Stimulated activated CD8-positive, alpha-beta memory T cell treated with anti-CD3 and anti-CD28 coated beads, Interleukin-4, amount 100 ng/mL, for 48 hours (primary cell): ENCODE measurements around the gene PNKD.
A peak's percentile ranks its signal among the peaks of the same experiment; 100 is the strongest.

Experiments used
- DNase-seq: peaks from one replicate; pipeline ENCODE4 v3.0.0-alpha.2; 2020

The PNKD gene

DNA sequence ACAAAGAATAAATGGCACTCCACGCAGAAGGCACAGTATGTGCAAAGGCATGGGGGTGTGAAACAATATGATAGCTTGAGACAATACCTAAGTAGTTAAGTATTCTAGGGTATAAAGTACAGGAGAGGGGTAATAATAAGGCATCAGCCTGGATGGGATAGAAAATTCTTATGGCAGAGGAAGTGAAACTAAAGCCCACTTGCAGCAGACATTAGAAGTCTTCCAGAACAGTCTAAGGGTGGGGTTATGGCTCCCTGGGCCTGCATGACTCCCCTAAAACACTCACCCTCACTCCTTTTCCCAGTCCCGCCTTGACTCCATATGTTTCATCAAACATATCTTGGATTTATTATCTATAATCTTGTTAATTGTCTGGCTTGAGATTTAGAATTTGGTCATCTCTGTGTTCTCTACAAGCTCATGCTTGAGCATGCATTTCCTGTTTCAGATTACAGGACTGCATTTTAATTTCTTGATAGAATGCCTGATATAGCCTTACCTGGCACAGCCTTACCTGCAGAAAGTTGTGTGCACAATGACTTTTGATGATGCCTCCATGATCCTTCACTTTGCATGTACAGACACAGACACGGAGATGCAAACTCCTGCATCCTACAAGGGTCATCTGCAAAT is 50.5 kb downstream of the PNKD start:
- no peak for DNase-seq

DNA sequence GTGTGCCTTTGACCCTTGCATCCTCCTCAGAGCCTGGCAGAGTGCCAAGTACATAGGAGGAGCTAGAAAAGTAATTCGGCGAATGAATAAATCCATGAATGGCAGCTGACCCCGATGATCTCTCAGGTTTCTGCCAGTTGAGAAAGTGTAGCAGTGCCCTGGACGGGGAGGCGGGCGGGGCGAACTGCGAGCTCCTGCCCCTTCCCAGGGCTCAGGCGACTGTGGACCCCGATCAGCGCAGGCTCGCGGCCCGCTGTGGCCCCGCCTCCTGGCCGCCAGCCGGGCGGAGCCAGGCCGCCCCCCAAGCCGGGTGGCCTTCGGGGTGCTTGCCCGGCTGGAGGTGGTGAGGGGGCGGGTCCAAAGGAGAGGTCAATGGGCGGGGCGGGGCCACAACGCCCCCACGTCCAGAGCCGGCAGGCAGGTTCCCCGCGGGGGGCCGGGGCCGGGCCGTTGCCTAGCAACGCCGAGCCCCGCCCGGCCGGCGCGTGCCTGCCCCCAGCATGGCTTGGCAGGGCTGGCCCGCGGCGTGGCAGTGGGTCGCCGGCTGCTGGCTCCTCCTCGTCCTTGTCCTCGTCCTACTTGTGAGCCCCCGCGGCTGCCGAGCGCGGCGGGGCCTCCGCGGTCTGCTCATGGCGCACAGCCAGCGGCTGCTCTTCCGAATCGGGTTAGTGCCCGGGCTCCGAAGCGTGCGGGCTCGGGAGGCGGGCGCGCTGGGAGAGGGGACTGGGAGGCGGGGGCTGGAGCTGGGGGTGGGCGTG is 52.6 kb downstream of the PNKD start:
- peak; percentile 59 for DNase-seq

DNA sequence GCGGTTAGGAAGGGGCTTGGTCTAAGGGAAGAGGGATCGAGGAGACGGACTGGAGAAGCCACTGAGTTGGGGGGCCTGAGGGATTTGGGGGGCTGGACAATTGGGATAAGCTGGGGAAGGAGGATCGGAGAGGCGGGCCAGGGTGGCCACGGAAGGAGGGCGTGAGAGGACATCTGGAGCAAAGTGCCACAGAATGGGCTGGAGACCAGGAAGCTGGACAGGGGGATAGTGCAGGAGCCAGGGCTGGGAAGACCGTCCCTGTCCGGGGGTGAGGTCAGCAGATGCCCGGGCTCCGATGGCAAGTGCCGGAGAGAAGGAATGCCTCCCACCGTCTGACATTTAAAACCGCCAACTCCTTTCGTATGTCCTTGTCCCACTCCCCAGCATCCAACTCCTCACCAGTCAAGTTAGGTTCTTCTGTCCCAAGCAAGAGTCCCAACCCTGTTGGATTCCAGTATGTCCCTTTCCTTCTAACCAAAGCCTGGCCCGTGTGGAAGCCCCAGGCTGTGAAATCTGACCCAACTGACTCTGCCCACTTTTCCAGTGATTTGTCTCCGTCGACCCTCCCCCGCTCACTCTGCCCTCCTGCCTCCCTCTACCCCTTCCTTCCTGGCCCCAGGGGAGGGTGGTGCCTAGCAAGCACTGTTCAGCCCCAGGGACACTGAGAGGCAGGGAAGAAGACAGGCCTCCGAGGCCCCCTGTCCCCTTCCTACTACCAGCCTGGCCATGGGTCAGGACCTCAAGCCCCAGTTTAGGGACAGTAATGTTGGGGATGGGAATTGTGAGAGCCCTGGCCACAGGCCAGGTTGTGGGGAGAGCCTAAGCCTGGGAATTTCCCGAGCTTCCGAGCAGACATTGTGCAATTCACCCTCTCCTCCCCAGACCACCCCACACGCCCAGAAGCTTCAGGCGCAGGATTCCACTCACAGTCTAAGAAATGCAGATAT is 53.5 kb downstream of the PNKD start:
- no peak for DNase-seq

DNA sequence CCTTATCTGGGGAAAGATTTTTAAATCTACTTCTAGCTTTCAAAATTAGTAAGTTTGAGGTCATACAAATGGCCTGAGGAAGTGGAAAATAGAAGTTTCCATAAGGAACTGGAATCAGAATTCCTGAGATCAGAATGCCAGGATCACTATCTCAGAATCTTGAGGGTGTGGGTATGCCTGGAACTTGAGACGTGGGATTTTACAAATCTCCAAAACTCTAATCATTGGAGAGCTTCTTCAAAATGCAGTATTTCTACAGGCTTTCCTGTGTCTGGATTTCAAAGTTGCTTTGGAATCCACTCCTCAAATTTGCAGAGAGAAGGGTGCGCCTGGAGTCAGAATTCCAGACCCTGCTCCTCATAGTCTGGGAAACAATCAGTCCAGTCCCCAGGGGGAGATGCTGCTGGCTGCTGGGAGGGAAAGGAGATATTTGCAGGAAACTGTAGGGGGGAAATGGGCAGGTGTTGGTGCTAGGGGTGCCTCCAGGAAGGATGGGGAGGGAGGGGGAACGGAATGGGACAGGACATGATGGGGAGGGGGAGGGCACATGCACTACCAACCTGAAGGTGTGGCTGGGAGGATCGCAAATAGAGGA is 55.3 kb downstream of the PNKD start:
- DNase-seq: no peak

DNA sequence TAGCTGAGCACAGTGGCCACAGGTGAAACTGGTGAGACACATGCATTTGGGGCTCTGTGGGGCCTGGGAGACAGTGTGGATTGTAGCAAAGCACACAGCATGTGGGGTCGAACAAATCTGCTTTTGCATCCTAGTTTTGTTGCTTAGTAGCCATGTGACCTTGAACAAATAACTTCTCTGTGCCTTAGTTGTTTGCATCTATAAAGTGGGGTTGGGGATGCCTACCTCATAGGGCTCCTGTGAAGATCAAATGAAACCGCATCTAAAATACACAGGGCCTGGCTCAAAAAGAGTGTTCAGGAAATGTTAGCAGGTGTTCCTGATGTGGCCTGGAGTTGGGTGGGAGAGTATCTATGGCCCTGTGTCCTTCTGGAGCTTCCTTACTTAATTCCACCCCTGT is 56.0 kb downstream of the PNKD start:
- DNase-seq: no peak

DNA sequence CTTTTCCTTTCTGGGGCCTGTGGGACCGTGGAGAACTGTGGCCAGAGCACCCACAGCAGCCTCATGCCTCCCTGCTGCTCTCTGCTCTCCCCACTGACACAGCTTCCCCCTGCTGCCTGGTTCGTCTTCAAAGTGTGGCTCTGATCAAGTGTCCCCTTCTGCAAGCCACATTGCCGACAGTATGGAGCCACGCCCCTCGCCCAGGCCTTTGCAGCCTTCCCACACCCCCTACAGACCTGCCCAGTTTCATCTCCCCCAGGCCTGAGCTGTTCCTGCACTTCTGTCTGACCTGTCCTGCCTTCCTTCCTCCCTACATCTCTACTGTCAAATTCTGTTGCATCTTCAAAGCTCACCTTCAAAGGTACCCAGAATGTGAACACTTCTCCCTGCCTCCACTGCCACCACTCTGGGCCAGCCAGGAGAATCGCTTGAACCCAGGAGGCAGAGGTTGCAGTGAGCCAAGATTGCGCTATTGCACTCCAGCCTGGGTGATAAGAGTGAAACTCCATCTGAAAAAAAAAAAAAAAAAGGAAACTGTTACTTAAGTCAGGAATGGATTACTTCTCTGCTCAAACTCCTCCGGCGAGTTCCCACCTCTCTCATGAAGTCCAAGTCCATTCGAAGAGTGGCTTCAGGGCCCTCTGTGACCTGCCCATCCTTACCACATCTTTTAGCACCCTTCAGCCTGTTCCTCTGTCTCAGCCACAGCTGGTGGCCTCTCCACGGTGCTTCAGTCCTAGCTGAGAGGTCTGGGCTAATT is 57.3 kb downstream of the PNKD start:
- DNase-seq: no peak

DNA sequence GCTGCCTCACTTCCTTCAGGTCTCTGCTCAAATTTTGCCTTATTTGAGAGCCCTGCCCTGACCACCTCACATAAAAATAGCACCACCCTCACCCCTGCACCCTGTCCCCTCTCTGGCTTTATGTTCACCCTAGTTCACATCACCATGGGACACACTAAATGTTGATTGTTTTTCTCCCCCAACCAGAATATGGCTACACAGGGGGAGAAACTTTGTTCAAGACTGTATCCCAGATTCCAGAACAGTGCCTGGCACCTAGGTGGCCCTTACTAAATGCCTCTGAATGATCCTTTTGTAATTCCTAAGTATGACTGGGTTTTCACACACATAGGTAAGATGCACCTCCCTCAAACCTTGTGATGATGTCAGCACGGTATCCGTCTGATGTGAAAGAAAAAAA is 58.0 kb downstream of the PNKD start:
- DNase-seq: no peak

DNA sequence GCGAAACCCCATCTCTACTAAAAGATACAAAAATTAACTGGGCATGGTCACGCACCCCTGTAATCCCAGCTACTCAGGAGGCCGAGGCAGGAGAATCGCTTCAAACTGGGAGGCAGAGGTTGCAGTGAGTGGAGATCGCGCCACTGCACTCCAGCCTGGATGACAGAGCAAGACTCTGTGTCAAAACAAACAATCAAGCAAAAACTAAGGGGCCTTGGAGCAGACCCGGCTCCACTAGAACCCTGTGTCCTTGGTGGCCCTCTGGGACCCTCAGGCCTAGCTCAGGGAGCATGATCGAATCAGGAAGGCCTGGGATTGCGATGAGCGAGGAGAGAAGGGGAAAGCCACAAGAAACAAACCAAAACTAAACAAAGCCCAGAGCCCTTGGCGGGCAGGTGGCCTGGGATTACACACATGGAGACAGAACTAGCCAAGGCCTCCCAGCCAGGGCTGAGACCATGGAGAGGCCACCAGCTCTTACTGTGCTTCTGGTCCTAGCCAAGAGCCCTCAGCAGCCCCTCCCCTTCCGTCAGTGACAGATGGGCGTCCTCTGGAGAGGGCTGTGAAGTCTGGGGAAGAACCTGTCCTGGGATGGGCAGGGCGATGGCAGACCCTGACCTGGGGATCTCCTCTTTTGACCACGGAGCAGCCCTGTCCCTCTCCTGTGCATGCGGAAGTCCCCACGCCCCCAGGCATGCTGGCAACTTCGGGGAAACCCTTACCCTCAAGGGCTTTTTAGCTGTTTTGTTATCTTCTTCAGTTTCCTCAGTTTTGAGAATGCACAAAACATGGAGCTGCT is 58.9 kb downstream of the PNKD start:
- no peak for DNase-seq

DNA sequence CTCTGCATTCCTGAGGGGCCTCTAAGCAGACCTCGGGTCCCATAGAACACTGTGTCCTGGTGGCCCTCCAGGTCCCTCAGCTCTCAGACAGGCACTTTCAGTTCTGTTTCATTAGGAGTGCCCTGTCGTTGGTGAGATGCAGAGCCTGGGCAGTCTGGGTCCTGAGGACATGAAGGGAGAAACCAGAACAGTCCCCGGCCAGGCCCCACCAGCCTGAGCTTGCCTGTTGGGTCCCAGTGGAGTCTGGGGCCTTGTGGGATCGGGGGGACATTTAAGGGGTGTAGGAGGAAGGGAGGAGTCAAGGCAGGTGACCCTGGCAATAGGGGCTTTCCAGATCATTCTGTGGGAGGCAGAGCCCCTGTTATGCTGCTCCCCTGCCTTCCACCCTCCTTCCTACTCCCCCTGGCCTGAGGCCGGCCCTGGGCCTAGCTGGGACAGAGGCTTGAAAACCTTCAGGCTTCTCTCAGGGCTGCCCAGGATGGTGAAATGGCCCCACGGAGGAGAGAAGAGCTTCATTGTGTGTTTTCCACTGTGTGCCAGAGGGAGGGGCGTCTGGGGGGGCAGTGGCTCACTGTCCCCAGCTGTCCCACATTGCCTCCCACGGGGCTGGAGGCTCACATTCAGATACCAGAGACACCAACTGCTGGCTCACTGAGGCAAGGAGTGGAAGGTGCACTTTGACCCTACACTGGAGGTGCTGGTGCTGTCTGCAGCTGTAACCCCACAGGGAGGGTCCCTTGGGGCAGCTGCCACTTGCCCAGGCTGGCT is 59.7 kb downstream of the PNKD start:
- no peak for DNase-seq

DNA sequence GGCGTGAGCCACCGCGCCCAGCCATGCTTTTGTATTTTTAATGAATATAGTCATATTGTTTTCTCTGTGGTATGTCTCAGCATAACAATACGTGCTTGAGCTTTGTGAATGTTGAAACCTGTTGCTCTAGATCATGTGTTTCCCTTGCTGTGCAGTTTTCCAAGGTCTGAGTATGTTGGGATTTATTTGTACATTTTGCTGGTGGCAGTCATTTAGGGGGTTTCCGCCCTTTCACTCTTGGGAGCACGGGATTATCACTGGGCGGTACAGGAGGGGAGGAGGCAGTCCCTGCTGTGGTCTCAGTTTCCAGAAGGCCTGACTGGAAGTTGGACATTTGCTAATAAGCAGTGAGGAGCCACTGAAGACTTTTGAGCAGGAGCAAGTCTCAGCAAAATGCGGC is 61.4 kb downstream of the PNKD start:
- no peak for DNase-seq

DNA sequence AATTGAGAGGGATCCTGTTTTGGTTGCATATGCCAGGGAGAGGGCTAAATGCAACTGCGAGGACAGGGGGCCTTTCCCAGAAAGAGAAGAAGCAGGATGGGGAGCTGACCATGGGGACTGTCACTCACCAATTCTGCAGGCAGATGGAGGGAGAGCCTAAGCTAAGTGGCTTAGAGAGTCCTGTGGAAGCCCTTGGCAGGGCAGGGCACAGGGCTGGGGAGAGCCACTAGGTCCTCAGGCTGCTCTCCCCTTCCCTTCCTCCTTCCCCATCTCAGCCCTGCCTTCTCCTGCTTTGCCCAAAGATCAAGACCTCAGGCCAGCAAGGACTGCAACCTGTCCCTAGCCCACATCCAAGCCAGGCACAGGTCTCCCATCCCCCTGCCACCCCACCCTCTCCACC is 62.0 kb downstream of the PNKD start:
- DNase-seq: no peak

DNA sequence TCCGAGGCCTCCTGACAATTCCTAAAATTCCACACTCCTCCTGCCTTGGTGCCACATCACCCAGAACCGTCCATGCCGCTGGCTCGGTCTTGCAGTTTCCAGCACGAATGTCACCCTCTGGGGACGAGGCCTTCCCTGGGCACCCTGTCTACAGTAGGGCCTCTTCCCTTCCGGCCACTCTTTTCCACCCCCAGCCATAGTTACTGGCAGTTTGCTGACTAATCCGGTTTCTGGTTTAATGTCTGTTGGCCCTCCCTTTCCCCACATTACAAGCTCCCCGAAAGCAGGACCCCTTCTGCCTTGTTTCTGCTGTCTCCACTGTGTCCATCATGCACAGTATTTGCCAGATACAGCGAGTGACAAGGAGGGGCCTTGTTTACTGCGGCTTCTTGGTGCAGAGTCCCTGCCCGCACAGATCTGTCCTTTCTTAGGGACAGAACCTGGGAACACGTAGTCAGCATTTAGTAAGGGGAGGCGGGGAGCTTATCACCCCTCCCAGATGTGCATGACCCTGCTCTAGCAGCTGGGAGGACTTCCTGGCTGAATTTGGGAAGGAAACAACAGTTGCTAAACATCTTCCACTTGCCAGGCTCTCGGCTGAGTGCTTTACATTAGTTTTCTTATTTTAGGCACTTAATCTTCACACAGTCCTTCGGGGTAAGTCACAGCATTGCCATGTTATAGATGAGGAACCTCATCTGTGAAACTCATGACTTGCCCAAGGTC is 62.8 kb downstream of the PNKD start:
- no peak for DNase-seq

DNA sequence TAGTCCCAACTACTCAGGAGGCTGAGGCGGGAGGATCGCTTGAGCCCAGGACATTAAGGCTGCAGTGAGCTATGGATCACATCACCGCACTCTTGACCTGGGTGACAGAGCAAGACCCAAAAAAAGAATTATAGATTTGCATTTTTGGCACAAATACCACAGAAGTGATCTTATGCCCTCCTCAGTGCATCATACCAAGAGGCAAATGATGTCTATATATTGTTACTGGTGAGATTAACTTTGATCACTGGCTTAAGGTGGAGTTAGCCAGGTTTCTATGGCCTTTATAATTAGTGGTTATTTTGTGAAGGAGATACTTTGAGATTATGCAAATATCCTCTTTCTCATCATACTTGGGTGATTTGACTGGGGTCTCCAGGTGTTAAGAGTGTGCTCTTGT is 64.2 kb downstream of the PNKD start:
- no peak for DNase-seq

DNA sequence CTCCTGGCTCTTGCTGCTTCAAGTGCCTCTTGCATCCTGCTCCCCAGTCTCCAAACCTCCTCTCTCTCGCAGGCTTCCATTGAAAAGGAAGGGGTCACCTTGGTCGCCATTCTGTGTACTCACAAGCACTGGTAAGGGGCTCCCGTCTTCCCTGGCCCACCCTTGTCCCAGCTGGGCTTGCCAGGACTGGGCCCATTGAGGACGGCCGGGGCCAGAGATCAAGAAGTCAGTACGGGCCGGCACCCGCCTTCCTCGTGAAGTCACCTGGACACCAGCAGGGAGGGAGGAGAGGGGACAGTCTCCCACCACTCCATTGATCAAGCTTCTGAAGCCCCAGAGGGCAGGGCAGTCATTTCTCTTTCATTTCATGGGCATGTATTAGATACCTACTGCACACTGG is 70.3 kb downstream of the PNKD start:
- DNase-seq: no peak

DNA sequence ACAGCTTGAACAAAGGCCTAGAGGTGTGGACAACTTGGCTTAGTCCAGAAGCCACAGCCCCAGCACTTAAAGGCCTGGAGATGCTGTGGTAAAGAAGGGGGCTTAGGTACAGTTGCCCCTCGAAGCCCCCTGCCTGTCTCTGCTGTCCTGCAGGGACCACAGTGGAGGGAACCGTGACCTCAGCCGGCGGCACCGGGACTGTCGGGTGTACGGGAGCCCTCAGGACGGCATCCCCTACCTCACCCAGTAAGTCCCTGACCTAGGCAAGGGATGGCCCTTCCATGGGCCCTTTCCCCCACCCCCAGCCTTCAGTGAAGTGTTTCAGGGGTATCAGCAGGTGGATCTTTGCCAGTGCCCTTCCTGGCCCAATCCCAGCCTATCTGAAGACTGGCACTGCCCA is 71.1 kb downstream of the PNKD start:
- DNase-seq: no peak

DNA sequence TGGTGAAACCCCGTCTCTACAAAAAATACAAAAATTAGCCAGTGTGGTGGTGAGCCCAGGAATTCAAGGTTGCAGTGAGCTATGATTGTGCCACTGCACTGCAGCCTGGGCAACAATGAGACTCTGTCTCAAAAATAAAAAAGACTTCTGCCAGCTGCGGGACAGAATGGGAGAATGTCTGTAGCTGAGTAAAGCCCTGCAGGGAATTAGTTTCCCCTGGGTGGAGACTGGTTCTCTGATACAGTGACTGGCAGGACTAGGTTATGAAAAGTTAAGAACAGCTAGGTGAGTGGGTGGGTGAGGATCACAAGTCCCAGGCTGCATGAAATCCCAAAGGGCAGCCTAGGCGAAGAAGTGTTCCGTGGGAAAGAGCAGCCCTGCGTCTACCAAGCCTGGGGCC is 72.5 kb downstream of the PNKD start:
- DNase-seq: no peak

DNA sequence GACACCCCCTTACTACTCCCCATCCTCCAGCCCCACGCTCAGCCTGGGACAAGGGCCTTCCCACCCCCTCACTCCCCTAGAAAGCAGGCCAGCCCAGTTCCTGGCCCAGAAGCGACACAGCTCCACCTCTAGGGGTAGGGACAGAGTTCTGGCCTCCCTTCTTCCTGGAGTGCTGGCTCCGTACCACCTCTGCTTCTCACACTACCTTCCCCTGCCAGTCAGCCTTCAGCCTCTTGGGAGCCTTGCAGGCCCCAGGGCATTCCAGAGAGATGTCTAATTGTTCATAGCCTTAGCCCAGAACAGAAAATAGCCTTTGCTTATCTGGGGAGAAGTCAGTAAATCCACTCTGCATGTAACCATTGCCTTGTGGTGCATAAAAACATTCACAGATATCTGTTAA is 73.3 kb downstream of the PNKD start:
- no peak for DNase-seq

DNA sequence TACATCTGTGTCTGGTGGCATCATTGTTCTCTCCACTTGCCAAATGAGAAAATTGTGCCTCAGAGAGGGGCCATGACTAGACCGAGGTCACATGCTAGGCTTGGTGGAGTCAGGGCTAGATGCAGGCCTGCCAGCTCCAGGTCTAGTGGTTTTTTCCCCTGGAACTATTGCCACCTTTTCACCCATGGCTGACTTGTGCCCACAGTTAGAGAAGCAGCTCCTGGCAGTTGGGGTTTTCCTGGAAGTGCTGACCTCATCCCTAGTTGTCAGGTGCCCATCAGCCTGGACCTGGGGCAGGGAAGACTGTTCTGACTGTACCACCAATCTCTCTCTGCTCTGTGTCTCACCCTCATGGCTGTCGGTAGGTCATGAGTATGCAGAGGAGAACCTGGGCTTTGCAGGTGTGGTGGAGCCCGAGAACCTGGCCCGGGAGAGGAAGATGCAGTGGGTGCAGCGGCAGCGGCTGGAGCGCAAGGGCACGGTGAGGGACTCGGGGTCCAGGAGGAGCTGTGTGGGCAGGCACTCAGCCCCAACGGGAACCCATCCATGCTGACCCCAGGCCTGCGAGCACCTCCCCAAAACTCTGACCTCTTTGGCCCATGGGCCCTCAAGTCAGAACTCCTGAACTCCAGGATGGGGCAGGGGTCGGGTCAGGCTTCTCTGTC is 73.9 kb downstream of the PNKD start:
- no peak for DNase-seq

DNA sequence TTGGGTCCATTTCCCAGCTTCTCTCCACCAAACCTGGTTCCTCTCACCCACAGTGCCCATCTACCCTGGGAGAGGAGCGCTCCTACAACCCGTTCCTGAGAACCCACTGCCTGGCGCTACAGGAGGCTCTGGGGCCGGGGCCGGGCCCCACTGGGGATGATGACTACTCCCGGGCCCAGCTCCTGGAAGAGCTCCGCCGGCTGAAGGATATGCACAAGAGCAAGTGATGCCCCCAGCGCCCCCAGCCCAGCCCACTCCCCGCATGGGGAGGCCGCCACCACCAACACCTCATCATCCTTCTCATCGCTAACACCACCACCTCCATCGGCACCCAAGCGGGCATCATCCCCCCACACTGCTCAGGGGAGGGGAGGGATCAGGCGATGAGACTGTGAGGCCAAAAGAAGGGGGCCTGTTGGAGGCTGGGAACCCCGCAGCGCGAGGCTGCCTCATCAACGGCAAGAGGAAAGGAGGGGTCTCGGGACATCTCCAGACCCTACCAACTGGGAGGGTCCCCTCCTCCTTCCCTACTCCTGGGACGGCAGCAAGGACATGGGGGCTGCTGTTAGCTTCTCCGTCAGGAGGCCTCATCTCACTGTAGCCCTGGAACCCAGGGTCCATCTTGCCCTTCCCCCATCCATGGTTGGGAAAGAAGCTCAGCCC is 74.6 kb downstream of the PNKD start:
- no peak for DNase-seq
